NCI-H1417 treated with DMSO at 0.1 percent for 48 hours (cell line): ENCODE measurements around the gene SLC35F3.
A peak's percentile ranks its signal among the peaks of the same experiment; 100 is the strongest.
"Not testable (repeated sequence)": the region's sequence is repeated elsewhere in the genome, so short reads cannot be mapped to it uniquely, and the experiment has no call there.

ENCODE experiments used
- DNase-seq: peaks from one replicate; lab custom pipeline; 2025; lab: John Stamatoyannopoulos, UW

Gene SLC35F3

DNA sequence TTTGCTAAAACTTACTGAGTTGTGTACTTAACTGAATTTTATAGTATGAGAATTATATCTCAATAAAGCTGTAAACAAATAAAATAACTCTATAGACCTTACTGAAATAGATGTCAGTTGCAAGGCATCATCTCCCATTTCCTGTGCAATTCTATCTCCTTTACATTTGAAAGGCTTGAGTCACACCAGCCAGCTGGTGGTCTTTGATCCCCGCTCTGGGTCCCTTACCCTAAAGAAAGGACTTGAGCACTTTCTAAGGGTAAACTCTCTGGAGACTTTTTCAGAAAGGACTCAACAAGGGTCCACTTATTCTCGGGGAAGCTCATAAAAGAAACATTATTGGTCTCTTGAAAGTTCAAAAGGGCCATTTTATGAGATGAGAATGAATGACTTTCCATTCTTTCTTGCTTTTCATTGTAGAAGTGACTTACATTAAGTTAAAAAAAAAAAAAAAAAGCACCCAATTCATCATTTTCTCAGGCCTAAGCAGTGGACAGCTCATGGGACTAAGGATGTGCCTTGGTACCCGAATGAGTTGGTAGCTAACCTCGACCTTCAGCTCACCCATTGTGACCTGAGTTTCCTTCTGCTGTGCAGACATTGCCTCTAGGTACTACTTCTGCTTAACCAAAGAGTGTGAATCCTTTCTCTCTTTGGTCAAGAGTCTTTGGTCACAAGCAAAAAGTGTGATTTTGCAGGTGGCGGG is 321.8 kb downstream of the SLC35F3 start:
- DNase-seq = no peak

- no peak for DNase-seq
These were observed 322.3 kb downstream of the SLC35F3 start for GRCh38 chr1:234226819-234227165.

GRCh38 chr1:234229581-234230387 is 325.3 kb downstream of the SLC35F3 start:
- no peak for DNase-seq

DNA sequence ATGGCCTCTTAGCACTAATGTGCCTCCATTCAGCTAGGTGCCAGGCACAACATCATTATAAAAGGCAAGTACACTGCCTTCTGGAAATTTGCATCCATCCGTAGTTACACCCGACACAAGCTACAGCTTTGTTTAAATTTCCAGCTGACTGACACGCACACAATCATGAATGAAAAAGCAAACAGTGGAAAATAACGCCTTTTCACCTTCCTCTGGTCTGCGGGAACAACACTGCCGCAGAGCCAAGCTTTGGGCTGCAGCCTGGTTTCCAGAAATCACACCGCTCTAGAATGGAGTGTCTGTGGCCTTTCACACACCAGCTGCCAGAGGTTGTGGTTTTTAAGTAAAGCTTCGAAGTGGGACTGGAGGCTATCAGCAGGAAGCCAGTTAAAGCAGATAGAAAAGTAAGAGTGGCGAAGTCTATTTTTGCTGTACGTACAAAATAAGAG is 326.0 kb downstream of the SLC35F3 start:
- peak; percentile 52 for DNase-seq

- no peak for DNase-seq
These were observed 326.8 kb downstream of the SLC35F3 start for GRCh38 chr1:234231061-234231892.

GRCh38 chr1:234231893-234232276 is 327.4 kb downstream of the SLC35F3 start:
- DNase-seq = no peak

GRCh38 chr1:234234199-234234598 is 329.7 kb downstream of the SLC35F3 start:
- DNase-seq = no peak

DNA sequence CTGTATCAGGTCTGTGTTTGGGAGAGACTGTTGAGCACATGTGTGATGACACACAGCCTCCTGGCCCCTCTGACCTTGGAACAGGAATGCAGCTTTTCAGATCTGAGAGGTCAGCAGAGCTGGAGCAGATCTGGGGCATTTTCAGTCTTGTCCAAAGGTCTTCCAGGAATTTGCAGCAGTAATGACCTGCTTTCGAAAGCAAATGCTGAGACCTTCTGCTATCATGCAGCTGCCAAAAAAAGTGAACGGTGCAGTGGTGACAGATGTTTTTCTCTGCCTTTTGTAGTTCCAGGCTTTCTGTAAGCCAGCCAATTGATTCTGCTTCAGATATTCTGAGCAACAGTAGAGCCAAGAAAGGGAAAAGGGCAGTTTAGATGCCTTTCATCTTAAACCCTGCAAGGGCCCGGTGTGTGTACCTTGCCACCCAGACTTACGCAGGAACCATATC is 331.0 kb downstream of the SLC35F3 start:
- DNase-seq = no peak

GRCh38 chr1:234237393-234237792 is 332.9 kb downstream of the SLC35F3 start:
- no peak for DNase-seq

GRCh38 chr1:234238060-234238459 is 333.6 kb downstream of the SLC35F3 start:
- no peak for DNase-seq

DNA sequence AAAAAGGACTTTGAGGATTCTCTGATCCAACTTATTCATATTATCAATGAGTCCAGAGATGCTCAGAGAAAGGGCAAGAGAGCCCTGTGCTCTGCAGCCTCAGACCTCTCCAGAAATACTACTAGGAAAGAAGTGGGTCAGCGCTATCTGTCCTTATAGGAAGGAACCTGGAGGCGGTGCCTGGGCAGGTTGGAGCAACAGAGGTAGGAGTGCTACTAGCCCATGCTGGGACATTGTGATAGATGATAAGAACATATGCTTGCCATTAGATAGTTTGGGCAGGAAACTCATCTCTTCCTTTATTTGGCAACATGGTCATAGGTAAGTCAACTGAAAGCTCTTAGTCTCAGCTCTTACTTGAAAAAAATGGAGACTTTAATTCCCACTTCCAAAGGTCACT is 335.0 kb downstream of the SLC35F3 start:
- DNase-seq = no peak

DNA sequence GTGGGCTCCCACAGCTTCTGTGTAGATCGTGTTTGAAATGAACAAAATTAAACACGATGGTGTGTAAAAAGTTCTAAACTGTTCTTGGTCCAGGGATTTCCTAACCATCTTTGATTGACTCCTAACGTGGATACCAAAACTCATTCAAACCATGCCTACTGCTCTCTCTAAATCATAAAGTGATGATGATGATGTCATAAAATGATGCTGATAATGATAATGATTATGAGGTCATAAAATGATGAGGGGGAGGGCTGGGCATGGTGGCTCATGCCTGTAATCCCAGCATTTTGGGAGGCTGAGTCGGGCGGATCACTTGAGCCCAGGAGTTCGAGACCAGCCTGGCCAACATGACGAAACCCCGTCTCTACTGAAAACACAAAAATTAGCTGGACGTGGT is 335.5 kb downstream of the SLC35F3 start:
- DNase-seq = no peak

DNA sequence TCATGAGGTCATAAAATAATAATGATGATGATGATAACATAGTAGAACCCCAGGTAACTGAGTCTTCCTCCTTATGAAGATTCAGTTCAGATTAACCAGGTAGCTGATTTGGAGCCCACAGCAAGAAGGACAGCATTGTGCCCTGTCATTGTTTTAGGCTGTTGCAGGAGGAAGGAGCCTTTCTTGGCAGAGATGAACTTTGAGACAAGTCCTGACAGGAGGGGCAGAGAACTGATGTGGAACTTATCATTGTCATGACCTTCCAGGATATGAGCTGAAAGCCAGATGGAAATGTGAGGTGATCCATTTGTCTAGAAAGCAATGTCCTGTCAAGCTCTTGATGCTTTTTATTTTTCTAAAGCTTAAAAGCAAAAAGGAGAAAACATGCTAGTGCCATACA is 336.2 kb downstream of the SLC35F3 start:
- DNase-seq = no peak

- no peak for DNase-seq
These were observed 337.5 kb downstream of the SLC35F3 start for GRCh38 chr1:234241941-234242490.

DNA sequence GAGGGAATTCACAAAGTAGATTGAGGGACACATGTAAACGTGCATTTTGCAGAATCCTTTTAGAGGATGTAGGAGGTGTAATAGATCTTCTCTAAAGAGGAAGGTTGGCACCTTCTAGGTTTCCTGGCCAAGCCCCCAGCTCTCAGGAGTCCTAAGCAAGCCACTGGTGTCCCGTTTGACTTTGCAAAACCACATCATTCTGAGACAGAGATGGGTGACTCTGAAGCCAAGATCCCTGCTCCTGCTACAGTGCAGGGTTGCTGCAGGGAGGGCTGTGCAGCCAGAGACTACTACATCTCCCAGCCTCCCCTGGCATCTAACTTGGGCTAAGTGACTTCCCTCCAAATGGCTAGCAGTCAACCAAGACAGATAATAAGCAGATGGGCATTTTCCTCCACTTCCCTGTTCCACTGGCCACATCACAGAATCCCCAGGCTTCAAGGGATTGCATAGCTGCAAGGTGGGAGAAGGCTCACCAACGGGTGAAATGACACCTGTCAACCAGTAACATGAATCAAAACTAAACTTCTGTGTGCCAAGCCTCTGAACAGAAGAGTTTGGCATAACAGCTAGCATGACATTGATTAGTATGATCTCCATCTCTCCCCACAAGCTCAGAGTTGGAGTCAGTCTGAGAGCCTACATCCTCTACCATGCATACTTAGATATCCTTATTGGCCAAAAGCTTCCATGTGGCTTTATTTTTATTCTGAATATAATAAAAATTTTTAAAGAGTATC is 339.2 kb downstream of the SLC35F3 start:
- no peak for DNase-seq

- DNase-seq = no peak
These were observed 340.0 kb downstream of the SLC35F3 start for GRCh38 chr1:234244482-234244881.

GRCh38 chr1:234246638-234247116 is 342.2 kb downstream of the SLC35F3 start:
- no peak for DNase-seq

GRCh38 chr1:234247746-234248145 is 343.3 kb downstream of the SLC35F3 start:
- DNase-seq = not testable (repeated sequence)

GRCh38 chr1:234250747-234251146 is 346.3 kb downstream of the SLC35F3 start:
- DNase-seq = no peak

GRCh38 chr1:234253732-234254131 is 349.3 kb downstream of the SLC35F3 start:
- no peak for DNase-seq

GRCh38 chr1:234256359-234256758 is 351.9 kb downstream of the SLC35F3 start:
- DNase-seq = no peak
